Naive thymus-derived CD8-positive, alpha-beta T cell (primary cell): Measurements from ENCODE around the gene CAMTA1. TPM values are rescaled to one million over a fixed set of nuclear protein-coding genes. Genes with fewer than 3 reads are reported as not detected.
A peak's percentile ranks its signal among the peaks of the same experiment; 100 is the strongest.

Experiments
- ATAC-seq, 2 donors: fragments of 150-1000 bp; cut with Tn5 transposase in 1 of 2; sonication (Bioruptor Pico), chemical (Tn5 transposase) in 1 of 2; 1 replicate in 1 of 2; 2 replicates in 1 of 2; pipeline ENCODE4 v1.10.0; 2021; ENCODE audit warnings: mild to moderate bottlenecking in 2 of 2, moderate library complexity in 2 of 2
- POLR2A ChIA-PET: fragments of 350-600 bp; sonication (Branson Sonifier 250); formaldehyde crosslinking; loops from one replicate; lab custom pipeline; 2021; ENCODE audit warnings: antibody characterized with exemption; lab: Charles Lee
- DNase-seq, 10 donors: peaks; one replicate each; pipeline versions ENCODE4 v3.0.0 to v3.0.0-alpha.2; 2020 to 2022
- H3K27ac Mint-ChIP-seq, 10 donors: one replicate each; pipeline ENCODE4 v1.8.0; 2020 to 2022; ENCODE audit warnings: mild to moderate bottlenecking in 10 of 10, mixed read lengths in 10 of 10, moderate library complexity in 4 of 10, inconsistent platforms in 1 of 10
- H3K27me3 Mint-ChIP-seq, 5 donors: one replicate each; pipeline ENCODE4 v1.8.0; 2021 to 2022; ENCODE audit warnings: mixed read lengths in 5 of 5
- H3K36me3 Mint-ChIP-seq, 3 donors: one replicate each; pipeline ENCODE4 v1.8.0; 2020 to 2022; ENCODE audit warnings: mixed read lengths in 3 of 3, mild to moderate bottlenecking in 2 of 3, inconsistent platforms in 1 of 3
- H3K4me1 Mint-ChIP-seq, 4 donors: one replicate each; pipeline ENCODE4 v1.8.0; 2021 to 2022; ENCODE audit warnings: mixed read lengths in 4 of 4
- H3K4me3 Mint-ChIP-seq, 10 donors: one replicate each; pipeline ENCODE4 v1.8.0; 2020 to 2022; ENCODE audit warnings: mild to moderate bottlenecking in 10 of 10, mixed read lengths in 10 of 10, moderate library complexity in 6 of 10, inconsistent platforms in 1 of 10
- H3K9me3 Mint-ChIP-seq, 9 donors: one replicate each; pipeline ENCODE4 v1.8.0; 2020 to 2022; ENCODE audit warnings: mixed read lengths in 9 of 9, mild to moderate bottlenecking in 3 of 9, inconsistent platforms in 1 of 9, moderate library complexity in 1 of 9
- polyA plus RNA-seq, 3 donors: library from polyadenylated mRNA; unstranded; fragments of 300-500 nt; fragmentation: Illumina TruSeq; gene quantifications; one replicate each; pipeline ENCODE4 v1.2.3, GENCODE V29; 2021
- total RNA-seq, 8 experiments: library from RNA in 2 of 8; stranded (reverse) in 2 of 8; gene quantifications; one replicate each; pipeline ENCODE4 v1.2.3 and lab custom pipeline; 2021 to 2026

Gene CAMTA1
- total and polyA plus RNA-seq, 5 experiments from 2014 or later: 32.6 to 78.3 (median 47.3) TPM

DNA sequence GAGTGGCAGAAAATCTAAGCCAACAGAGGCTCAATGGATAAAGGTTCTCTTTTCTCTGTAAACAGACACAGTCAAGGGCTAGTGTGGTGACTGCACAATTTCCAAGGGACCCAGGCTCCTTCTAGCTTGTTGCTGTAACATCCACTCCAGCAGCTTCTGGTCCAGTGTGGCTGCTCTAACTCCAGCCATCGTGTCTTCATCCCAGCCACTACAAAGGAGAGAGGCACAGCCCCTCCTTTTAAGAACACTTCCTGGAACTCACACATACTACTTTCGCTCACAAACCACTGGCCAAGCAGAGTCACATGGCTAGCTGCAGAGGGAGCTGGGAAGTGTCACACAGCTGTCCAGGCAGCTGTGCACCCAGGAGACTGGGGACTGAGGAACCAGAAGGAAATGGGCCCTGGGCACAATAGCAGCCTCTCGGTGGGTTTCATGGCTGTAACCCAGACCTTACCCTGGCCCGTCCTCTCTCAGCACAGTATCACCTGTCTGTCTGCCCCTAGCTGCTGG is 797.3 kb downstream of the CAMTA1 start:
- POLR2A ChIA-PET: no interaction called here
- no peaks in the 10 kb centered on the region for H3K36me3 Mint-ChIP-seq
- H3K4me1 Mint-ChIP-seq: peaks cover 0 to 5% (median 0%) of the 10 kb centered on the region in 4 donors
- DNase-seq (no peak), ATAC-seq (no peak)
- no peak overlapping the region for H3K4me3 Mint-ChIP-seq
- no peak overlapping the region for H3K27ac Mint-ChIP-seq
- peaks cover 0 to 9% (median 4%) of the 10 kb centered on the region in 5 donors for H3K27me3 Mint-ChIP-seq
- no peaks in the 10 kb centered on the region for H3K9me3 Mint-ChIP-seq

DNA sequence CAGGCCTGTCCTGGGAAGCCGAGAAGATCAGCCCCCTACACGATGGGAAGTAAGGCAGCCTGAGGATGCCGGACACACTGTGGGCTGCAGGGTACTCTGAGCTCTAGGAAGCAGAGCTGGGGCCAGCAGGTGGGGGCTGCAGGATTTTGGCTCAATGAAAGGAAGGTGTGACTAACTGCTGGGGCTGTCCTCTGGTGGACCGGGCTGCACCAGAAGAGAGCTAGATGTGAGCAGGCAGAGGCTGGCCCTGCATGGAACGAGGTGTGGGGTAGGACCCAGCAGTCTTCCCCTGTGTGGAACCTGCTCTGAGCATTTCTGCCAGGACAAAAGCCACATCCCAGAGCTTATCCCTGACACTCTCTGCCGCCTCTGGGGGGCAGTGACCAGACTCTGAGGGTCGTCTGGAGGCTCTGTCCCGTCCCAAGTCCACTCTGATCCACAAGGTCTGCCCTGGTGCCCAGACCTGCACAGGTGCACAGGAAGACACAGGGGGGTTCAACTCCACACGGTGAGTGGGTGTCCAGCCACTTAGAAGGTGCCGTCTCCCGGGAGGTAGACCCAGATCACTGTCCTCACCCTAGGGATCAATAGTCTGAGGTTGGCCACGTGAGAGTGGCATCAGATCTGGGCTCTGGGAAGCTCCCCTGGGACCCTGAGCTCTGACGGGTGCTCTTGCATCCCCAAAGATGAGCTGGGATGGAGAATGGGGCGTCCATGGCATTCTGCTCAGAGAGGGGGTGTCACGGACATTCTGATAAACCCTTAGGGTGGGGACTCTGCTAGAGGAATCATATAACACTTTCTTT is 798.2 kb downstream of the CAMTA1 start:
- H3K4me3 Mint-ChIP-seq: no peak overlapping the region
- POLR2A ChIA-PET: no interaction called here
- peaks cover 0 to 5% (median 0%) of the 10 kb centered on the region in 4 donors for H3K4me1 Mint-ChIP-seq
- ATAC-seq: no peak
- H3K27ac Mint-ChIP-seq: no peak overlapping the region
- DNase-seq: peak in 1 of 10 donors; percentile 43
- H3K27me3 Mint-ChIP-seq: peaks cover 0 to 9% (median 3%) of the 10 kb centered on the region in 5 donors
- no peaks in the 10 kb centered on the region for H3K36me3 Mint-ChIP-seq
- no peaks in the 10 kb centered on the region for H3K9me3 Mint-ChIP-seq

DNA sequence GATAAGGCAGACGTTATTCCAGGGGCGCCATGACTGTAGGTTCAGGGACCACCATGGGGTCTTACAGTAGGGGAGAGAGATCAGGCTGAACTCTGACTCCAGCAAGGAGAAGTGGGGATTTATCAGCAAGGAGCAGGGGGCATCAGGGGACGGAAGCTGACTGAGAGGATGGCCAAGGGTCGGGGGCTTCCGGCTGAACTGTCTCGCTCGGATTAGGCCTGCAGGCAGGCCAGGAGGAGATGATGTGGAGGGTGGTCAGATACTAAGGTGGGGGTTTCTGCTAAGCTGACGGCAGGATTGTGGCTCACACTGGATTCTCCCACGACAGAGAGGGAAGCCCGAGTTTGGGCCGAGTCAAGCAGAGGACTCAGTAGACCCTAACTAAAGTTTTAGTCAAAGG is 798.9 kb downstream of the CAMTA1 start:
- H3K36me3 Mint-ChIP-seq: no peaks in the 10 kb centered on the region
- POLR2A ChIA-PET: no interaction called here
- H3K4me3 Mint-ChIP-seq: no peak overlapping the region
- no peaks in the 10 kb centered on the region for H3K9me3 Mint-ChIP-seq
- peaks cover 0 to 9% (median 3%) of the 10 kb centered on the region in 5 donors for H3K27me3 Mint-ChIP-seq
- peaks cover 0 to 5% (median 0%) of the 10 kb centered on the region in 4 donors for H3K4me1 Mint-ChIP-seq
- H3K27ac Mint-ChIP-seq: no peak overlapping the region
- no peak for ATAC-seq
- no peak for DNase-seq

DNA sequence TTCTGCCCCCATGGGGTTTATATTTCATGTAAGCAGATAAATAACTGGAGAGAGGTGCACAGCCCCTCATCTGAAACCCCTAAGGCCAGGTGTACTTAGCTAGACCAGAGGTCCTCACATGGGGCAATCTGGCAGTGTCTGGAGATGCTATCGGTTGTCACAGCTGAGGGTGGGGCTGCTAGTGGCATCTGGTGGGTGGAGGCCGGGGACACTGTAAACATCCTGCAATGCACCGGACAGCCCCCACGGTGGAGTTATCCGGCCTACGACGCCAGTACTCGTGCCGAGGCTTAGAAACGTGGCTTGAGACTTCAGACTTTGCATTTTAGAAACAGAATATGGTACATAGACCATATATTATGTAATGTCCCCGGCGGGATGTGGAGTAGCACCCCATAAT is 799.4 kb downstream of the CAMTA1 start:
- Mint-ChIP-seq H3K9me3 (no peaks in the 10 kb centered on the region), H3K36me3 (no peaks in the 10 kb centered on the region), H3K27ac (no peak overlapping the region), H3K4me3 (no peak overlapping the region), H3K27me3 (peaks cover 0 to 9% (median 3%) of the 10 kb centered on the region in 5 donors), H3K4me1 (peaks cover 0 to 5% (median 0%) of the 10 kb centered on the region in 4 donors)
- ATAC-seq (no peak), DNase-seq (no peak)
- POLR2A ChIA-PET: no interaction called here

- no peaks in the 10 kb centered on the region for H3K9me3 Mint-ChIP-seq
- POLR2A ChIA-PET: no interaction called here
- no peaks in the 10 kb centered on the region for H3K36me3 Mint-ChIP-seq
- H3K4me3 Mint-ChIP-seq: no peak overlapping the region
- ATAC-seq (no peak), DNase-seq (no peak)
- H3K4me1 Mint-ChIP-seq: peaks cover 0 to 5% (median 0%) of the 10 kb centered on the region in 4 donors
- H3K27ac Mint-ChIP-seq: peak overlapping the region in 1 of 10 donors; percentile 24
- peaks cover 0 to 9% (median 3%) of the 10 kb centered on the region in 5 donors for H3K27me3 Mint-ChIP-seq
These were observed 800.1 kb downstream of the CAMTA1 start for GRCh38 chr1:7585216-7585907.

- H3K36me3 Mint-ChIP-seq: no peaks in the 10 kb centered on the region
- H3K4me3 Mint-ChIP-seq: no peak overlapping the region
- H3K9me3 Mint-ChIP-seq: no peaks in the 10 kb centered on the region
- POLR2A ChIA-PET: no interaction called here
- peaks cover 0 to 9% (median 3%) of the 10 kb centered on the region in 5 donors for H3K27me3 Mint-ChIP-seq
- H3K4me1 Mint-ChIP-seq: peaks cover 0 to 5% (median 0%) of the 10 kb centered on the region in 4 donors
- ATAC-seq: no peak
- no peak for DNase-seq
- no peak overlapping the region for H3K27ac Mint-ChIP-seq
These were observed 801.0 kb downstream of the CAMTA1 start for GRCh38 chr1:7586031-7586941.

GRCh38 chr1:7587108-7587772 is 802.0 kb downstream of the CAMTA1 start:
- H3K4me3 Mint-ChIP-seq: no peak overlapping the region
- H3K27me3 Mint-ChIP-seq: peaks cover 0 to 13% (median 3%) of the 10 kb centered on the region in 5 donors
- no peaks in the 10 kb centered on the region for H3K36me3 Mint-ChIP-seq
- no peaks in the 10 kb centered on the region for H3K9me3 Mint-ChIP-seq
- no peak for ATAC-seq
- no peak for DNase-seq
- POLR2A ChIA-PET: no interaction called here
- H3K4me1 Mint-ChIP-seq: peaks cover 0 to 5% (median 0%) of the 10 kb centered on the region in 4 donors
- H3K27ac Mint-ChIP-seq: no peak overlapping the region

GRCh38 chr1:7587773-7588456 is 802.7 kb downstream of the CAMTA1 start:
- POLR2A ChIA-PET: no interaction called here
- Mint-ChIP-seq H3K9me3 (no peaks in the 10 kb centered on the region), H3K4me3 (no peak overlapping the region), H3K4me1 (peaks cover 0 to 5% (median 0%) of the 10 kb centered on the region in 4 donors), H3K27ac (no peak overlapping the region), H3K27me3 (peaks cover 0 to 13% (median 7%) of the 10 kb centered on the region in 5 donors), H3K36me3 (no peaks in the 10 kb centered on the region)
- ATAC-seq: no peak
- no peak for DNase-seq

DNA sequence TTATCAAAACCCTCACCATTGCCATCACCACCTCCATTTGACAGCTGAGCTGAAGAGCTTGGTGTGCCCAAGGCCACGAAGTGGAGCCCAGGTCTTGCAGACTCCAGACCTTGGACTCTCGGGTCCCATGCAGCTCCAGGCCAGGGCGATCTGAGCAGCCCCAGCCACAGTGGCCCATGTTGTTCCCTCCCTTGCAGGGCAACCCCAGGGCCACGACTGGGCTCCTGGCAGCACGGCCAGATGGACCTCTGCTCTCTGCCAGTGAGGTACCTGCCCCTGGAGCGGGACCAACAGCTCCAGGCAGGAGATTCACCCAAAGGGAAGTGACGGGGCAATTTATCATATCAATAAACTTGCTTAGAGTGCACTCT is 803.2 kb downstream of the CAMTA1 start:
- POLR2A ChIA-PET: no interaction called here
- no peaks in the 10 kb centered on the region for H3K36me3 Mint-ChIP-seq
- H3K4me3 Mint-ChIP-seq: no peak overlapping the region
- no peak overlapping the region for H3K27ac Mint-ChIP-seq
- ATAC-seq (no peak), DNase-seq (no peak)
- peaks cover 0 to 5% (median 0%) of the 10 kb centered on the region in 4 donors for H3K4me1 Mint-ChIP-seq
- H3K9me3 Mint-ChIP-seq: no peaks in the 10 kb centered on the region
- peaks cover 0 to 8% (median 7%) of the 10 kb centered on the region in 5 donors for H3K27me3 Mint-ChIP-seq

DNA sequence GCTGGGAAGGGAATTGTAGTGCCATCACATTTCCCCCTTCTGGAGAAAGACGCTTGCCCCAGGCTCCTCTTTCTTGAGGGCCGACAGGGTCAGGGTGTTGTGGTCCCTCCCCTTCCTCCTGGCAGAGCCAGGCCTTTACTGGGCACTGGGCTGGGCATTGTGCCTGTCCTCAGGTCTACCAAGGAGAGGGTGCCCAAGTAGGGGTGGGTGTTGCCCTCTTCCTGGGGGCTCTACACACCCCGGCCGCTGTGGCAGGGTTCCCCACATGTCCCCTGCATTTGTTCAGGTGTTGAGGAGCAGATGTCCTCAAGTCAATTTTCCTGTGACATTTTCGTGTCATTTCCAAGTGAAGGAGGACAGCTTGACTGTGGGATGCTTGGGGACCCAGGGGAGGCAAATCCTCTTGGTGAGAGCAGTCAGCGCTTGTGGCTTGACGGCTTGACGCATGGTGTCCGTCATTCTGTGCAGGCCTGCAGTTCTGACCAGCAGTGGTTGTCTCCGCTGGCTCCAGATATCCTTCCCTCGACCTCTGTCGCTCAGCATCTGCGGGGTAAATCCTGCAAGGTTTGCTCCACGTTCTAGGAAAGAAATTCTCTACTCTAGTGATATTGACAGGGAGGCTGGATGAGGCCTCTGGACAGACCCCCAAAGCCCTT is 804.0 kb downstream of the CAMTA1 start:
- peaks cover 0 to 8% (median 7%) of the 10 kb centered on the region in 5 donors for H3K27me3 Mint-ChIP-seq
- H3K4me1 Mint-ChIP-seq: peaks cover 0 to 2% (median 0%) of the 10 kb centered on the region in 4 donors
- H3K4me3 Mint-ChIP-seq: no peak overlapping the region
- no peaks in the 10 kb centered on the region for H3K9me3 Mint-ChIP-seq
- peak overlapping the region in 1 of 10 donors; percentile 40 for H3K27ac Mint-ChIP-seq
- ATAC-seq: no peak
- POLR2A ChIA-PET: no interaction called here
- no peak for DNase-seq
- H3K36me3 Mint-ChIP-seq: no peaks in the 10 kb centered on the region

- POLR2A ChIA-PET: no interaction called here
- H3K4me1 Mint-ChIP-seq: peaks cover 0 to 2% (median 0%) of the 10 kb centered on the region in 4 donors
- H3K4me3 Mint-ChIP-seq: no peak overlapping the region
These were observed 804.6 kb downstream of the CAMTA1 start for GRCh38 chr1:7589774-7590425.

More at GRCh38 chr1:7589774-7590425, 804.6 kb downstream of the CAMTA1 start:
- ATAC-seq (no peak), DNase-seq (no peak)
- H3K27ac Mint-ChIP-seq: no peak overlapping the region
- no peaks in the 10 kb centered on the region for H3K36me3 Mint-ChIP-seq
- H3K27me3 Mint-ChIP-seq: peaks cover 0 to 8% (median 7%) of the 10 kb centered on the region in 5 donors
- H3K9me3 Mint-ChIP-seq: no peaks in the 10 kb centered on the region
